GM12874 (cell line): Measurements from ENCODE around the gene SORCS2.

Experiments used
- TF ChIP-seq, protein P1 (sequence below): IDR thresholded peaks from 2 replicates; pipeline ENCODE4 v1.5.1; 2011; ENCODE audit warnings: low read depth, mild to moderate bottlenecking, control low read depth, low read length, moderate library complexity; ENCODE audit not compliant: insufficient read depth

SORCS2 gene

DNA sequence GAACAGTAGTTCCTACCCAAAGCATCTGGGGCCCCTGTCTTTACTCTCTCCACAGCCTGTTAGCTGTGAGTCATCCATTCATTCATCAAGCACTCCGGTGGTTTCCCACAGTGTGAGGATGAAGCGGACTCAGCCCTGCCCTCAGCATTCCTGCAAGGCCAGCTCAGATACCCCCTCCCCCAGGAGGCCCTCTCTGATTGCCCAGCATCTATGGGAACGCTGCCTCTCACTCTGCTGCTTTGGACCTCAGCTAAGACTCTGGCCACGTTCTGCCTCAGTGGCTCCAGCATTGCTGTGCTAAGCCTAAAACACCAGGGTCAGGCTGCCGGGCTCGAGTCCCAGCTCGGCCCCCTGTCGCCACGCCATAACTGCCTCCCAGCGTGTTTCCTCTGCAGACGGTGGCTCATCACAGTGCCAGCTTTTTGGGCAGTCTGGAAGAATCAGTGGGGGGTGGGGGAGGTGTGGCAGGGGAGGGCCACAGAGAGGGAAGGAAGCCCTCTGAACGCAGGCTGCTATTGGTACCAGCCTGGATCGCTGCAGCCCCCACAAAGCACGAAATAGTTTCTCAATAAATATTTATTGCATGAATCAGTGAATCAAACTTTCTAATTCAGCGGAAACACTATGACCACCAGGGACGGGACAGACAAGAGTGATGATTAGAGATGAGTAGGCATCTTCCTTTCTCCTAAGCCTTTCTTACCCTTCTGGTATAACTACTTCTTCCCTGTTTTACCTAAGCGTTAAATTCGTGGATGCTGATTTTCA, 74.4 kb downstream of the SORCS2 start:
- TF ChIP-seq, protein P1, sequence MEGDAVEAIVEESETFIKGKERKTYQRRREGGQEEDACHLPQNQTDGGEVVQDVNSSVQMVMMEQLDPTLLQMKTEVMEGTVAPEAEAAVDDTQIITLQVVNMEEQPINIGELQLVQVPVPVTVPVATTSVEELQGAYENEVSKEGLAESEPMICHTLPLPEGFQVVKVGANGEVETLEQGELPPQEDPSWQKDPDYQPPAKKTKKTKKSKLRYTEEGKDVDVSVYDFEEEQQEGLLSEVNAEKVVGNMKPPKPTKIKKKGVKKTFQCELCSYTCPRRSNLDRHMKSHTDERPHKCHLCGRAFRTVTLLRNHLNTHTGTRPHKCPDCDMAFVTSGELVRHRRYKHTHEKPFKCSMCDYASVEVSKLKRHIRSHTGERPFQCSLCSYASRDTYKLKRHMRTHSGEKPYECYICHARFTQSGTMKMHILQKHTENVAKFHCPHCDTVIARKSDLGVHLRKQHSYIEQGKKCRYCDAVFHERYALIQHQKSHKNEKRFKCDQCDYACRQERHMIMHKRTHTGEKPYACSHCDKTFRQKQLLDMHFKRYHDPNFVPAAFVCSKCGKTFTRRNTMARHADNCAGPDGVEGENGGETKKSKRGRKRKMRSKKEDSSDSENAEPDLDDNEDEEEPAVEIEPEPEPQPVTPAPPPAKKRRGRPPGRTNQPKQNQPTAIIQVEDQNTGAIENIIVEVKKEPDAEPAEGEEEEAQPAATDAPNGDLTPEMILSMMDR = no peak

DNA sequence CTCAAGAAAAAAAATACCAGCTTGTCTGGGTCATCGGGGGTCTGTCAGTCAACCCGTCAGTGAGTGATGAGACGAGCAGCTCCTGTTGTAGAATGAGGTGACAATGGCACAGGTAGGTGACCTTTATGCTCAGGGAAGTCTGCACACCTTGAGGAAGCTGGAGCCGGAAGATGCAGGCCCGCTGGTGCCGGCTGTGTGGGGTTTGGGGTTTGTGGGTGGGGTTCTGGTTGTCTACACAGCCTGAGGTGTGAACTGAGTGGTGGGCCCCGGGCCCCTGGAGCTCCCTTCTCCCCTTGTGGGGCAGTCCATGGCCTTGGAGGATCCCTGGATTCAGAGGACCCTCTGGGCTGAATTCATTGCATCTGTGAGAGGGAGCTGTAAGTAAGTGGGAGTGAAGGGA, 75.5 kb downstream of the SORCS2 start:
- TF ChIP-seq, protein P1 = no peak

DNA sequence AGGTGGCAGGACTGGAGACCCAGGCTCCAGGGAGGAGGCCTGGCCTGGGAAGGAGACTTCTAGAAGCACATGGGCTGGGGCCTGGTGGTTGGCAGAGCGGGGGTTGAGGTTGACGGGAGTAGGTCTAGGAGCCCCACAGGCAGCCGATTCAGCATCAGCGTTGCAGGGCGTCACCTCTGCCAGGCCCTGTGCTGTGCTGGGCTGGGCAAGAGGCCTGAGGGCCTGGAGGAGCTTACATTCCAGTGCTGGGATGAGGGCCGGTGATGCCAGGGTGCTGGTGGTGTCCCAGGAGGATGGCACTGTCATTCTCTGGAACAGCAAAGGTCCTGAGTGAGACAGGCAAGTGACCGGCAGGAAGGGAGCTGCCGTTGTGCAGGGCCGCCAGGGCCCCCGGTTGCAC, 76.6 kb downstream of the SORCS2 start:
- TF ChIP-seq, protein P1 = no peak

DNA sequence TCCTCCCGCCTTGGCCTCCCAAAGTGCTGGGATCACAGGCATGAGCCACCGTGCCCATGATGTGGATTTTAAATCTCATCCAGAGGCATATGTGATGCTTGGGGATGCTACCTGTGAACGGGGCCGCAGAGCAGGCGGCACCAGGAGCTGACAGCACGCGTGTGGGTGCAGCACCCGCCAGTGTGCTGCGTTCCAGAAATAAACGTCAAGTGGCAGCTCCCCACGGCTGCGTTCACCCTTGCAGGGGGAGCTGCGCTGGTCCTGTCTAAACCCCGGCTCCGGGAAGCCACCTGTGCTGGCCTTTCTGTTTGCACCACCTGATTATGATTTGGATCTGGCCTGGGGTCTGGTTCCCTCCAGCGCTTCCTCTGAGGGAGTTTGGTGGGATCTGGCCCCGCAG, 77.8 kb downstream of the SORCS2 start:
- TF ChIP-seq, protein P1 = no peak

DNA sequence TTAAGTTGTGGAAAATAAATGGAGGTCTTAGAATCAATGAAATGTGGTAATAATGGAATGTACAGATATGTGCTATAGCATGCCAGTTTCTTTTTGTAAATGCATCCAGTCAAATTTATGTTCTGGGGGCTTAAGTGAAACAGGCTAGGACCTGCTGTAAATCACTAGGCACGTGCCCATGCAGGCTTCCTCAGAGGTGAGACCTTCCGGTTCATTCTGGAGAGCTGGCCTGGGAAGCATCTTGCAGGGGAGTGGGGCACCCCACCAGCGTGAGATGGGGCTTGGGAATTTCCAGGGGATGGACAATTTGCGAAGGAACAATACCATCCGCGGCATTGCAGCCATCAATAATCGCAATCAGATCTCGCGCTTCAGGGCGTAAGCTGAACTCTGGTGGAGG, 80.1 kb downstream of the SORCS2 start:
- TF ChIP-seq, protein P1 = no peak

DNA sequence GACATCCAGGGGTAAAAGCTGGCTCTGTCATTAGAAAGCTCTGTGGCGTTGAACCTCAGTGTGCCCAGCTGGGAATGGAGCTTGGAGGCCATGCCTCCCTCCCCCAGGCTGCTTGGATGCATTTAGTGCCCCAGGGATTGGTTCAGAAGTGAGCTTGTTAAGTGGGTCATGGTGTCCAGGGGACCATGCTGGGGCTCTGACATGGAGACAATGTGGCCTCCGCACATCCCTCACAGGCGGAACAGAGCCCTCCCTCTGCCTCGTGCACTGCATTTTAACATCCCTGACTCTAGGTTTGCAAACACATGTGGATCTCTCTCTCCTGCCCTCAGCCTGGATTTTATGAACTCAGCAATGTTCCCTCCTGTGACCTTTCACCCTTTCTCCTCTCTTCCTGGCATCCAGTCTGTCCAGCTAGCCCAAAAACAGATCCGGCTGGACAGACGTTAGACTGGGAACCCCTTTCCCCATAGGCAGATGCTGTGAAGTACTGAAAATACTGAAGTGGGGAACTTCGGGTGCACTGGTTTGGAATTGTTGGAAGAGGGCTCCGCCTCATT, 81.5 kb downstream of the SORCS2 start:
- TF ChIP-seq, protein P1 = no peak

DNA sequence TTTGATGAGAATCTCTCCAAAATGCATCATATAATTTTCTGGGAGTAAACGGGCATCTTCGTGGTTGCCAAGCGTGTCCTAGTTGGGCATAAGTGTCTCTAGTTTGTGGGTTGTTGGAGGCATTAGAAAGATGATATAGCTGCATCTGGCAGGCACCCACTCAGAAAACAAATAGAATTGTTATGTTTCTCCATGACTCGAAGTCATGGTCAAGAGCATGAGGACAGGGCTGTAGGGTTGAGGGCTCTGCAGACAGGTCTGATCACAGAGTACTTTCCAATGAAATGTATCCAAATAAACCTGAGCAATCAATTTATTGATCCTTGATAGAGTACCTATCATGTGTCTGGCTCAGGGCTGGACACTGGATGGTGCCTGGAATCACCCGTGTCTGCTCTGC, 82.7 kb downstream of the SORCS2 start:
- TF ChIP-seq, protein P1 = no peak
